Measurements from ENCODE around the gene FAM107B.
A peak's percentile ranks its signal among the peaks of the same experiment; 100 is the strongest.
"Not testable (repeated sequence)": the region's sequence is repeated elsewhere in the genome, so short reads cannot be mapped to it uniquely, and the experiment has no call there.

FAM107B gene

GRCh38 chr10:14731875-14732512 is 42.7 kb downstream of the FAM107B start:
- DNase-seq: peak; percentile 61

GRCh38 chr10:14728346-14728745 is 46.4 kb downstream of the FAM107B start:
- DNase-seq: no peak

GRCh38 chr10:14727924-14728323 is 46.8 kb downstream of the FAM107B start:
- DNase-seq: no peak

GRCh38 chr10:14727465-14727864 is 47.2 kb downstream of the FAM107B start:
- DNase-seq: no peak

- DNase-seq: no peak
Observed at GRCh38 chr10:14724931-14725330, 49.8 kb downstream of the FAM107B start.

DNA sequence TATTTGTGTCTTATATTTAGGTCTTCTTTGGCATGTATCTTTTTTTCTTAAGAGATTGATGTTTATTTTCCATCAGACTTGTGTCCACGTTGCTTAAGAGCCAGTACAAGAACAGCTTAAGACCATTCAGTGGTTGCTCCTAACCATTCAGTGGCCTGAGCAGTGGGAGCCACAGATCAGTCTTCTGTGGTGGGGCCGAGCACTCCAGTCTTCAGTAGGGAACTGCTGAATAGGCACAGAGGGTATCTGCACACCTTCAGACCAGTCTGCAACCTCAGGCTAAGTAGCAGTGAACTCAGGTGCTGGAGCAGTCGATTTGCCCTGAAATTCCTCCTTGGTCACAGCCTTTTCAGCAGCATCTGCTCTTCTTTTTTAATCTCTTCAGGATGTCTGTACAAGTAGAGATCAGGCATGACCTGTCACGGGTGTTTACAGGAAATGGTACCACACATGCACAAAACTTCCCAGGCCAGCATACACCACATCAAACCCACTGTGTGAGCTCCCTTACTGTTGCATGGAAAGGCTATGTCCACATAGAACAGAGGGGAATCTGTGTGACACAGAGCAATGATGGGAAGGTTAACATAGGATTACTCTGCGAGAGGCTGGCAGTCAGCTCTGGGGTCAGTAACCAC is 51.5 kb downstream of the FAM107B start:
- no peak for DNase-seq

- no peak for DNase-seq
Observed at GRCh38 chr10:14717552-14717951, 57.1 kb downstream of the FAM107B start.

- peak; percentile 20 for DNase-seq
Observed at GRCh38 chr10:14712991-14713424, 61.7 kb downstream of the FAM107B start.

GRCh38 chr10:14709344-14709743 is 65.4 kb downstream of the FAM107B start:
- DNase-seq: not testable (repeated sequence)

DNA sequence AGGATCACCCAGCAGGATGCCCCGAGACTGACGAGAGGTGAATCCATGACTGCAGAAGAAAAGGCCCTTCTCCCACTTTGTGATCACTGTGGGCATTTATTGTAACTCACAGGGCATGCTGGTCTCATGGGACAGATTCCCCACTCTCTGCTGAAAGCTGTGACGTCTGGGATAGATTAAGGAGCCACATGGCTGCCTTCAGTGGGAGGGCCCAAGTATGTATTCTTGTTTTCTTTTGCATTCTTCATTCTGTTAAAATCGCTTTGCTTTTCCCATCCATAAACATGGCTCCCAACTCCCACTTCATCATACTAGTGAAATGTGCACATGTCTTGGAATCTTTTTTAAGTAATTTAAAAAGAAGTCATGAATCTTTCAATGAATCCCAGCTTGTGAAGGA is 67.2 kb downstream of the FAM107B start:
- DNase-seq: no peak

DNA sequence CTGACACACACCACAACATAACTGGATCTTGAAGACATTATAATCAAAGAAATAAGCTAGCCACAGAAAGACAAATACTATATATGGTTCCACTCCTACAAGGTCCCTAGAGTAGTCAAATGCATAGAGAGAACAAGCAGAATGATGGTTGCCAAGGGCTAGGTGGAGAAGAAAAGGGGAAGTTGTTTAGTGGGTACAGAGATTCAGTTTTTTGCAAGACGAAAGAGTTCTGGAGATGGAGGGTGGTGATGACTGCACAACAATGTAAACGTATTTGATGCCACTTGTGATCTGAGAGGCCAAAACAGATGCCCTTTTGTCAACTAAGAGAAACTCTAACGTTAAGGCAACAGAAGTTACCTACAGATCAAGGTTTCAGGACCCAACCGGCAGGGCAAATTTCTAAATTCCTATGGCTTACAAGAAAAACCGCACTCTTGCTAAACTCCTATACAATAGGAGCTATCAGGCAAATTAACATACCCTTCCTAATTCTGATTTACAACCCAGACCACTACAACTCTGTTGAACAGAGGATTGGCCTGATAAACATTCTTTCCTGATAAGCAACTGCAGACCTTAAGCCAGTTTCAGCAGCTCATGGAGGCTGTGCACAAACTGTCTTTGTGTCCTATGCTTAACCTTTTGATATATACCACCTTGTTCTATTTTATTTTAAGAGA is 69.0 kb downstream of the FAM107B start:
- DNase-seq: no peak

DNA sequence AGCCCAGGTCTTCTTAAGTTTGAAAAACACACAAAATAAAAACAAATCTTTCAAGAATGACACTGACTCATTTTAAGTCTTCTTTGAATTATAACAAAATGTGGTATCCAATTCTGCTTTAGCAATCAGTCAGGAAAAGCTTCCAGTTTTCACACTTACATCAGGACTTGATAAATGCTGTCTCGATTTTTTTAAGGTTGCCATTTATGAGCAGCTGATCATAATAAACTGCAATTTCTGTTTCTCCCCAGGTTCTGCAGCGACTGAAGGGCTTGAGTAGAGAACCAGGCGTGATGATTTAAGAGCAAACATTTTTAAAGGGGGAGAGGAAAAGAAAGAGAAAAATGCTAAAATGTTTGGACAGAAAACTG is 71.1 kb downstream of the FAM107B start:
- DNase-seq: no peak

DNA sequence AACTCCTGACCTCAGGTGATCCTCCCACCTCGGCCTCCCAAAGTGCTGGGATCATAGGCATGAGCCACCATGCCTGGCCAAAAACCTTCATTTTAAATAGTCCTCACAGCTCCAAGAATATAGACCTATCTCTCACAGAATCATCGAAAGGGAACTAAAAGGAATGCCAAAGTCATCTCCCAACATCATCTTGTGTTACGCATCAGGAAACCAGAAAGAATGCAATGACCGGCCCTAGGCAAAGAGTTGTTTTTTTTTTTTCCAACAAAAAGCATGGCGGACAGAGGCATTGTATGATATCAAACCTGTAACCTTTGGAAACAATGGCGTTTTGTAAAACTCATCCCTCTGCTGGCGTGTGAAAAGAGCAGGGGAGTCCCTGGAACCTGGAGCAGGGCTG is 73.2 kb downstream of the FAM107B start:
- no peak for DNase-seq

- no peak for DNase-seq
Observed at GRCh38 chr10:14700546-14700945, 74.2 kb downstream of the FAM107B start.

DNA sequence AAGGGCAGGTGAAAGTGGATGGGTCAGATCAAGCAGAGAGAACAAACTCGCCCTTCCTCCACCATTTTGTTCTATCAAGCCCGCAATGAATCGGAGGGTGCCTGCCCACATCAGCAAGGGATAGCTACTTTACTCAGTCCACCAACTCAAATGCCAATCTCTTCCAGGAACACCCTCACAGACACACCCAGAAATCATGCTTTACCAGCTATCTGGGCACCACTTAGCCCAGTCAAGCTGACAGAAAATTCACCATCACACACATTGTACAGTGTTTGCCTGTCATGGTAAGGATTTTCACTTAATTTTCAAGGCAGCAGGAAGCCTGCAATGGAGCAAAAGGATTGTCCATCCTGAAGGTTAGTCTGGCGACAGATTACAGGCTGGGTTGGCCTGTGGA is 75.2 kb downstream of the FAM107B start:
- no peak for DNase-seq

DNA sequence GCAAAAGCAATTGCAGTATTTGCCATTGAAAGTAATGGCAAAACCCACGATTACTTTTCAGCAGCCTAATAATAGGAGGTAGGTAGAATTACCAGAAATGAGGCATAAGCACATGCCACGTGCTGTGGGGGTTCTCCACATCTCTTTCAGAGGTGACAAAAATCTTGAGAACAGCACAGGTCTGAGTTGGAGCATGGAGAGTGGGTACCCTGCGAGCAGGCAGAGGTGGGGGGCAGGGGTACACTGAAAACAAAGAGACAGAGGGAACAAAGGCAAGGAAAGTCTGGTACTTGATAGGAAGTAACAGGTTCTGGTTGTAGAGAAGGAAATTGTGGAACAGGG is 75.9 kb downstream of the FAM107B start:
- DNase-seq: no peak

GRCh38 chr10:14698111-14698828 is 76.4 kb downstream of the FAM107B start:
- DNase-seq: no peak

DNA sequence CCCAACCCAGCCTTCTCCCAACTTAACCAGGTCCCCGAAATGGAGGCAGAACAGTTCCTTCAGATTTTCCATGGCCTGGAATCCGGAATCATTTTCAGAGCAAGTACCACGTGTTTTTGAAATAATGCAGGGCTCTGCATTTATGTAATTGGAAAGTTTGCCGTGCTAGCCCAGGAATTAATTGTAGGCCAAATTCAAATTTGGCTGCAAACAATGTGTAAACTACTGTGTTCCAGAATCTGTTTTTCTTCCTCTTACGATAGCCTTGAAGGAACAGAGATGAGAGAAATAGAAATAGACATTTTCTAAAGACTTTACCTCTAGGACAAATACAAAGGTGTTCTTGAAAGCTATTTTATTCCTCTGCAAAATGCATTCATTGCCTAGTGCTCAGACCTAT is 77.4 kb downstream of the FAM107B start:
- no peak for DNase-seq

DNA sequence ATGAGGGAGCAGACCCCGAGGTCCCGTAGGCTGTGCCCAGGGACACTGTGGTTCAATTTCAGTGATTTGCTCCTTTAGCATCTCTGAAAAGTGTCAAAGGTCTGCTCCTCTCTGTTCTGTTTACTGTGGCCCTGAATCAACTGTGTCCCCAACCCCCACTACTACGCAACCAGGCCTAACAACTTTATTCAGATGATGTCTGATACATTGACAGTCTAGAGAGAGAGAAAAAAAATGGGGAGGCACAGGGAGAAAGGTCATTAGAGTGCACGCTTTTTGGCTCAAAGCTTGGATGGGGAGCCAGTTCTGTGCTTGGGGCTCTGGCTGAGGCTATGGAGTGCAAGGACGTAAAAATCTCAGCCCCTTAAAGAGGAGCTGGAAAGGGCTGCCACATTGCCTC is 77.9 kb downstream of the FAM107B start:
- DNase-seq: no peak

- DNase-seq: no peak
Observed at GRCh38 chr10:14695847-14696480, 78.7 kb downstream of the FAM107B start.

GRCh38 chr10:14693891-14694290 is 80.8 kb downstream of the FAM107B start:
- no peak for DNase-seq

DNA sequence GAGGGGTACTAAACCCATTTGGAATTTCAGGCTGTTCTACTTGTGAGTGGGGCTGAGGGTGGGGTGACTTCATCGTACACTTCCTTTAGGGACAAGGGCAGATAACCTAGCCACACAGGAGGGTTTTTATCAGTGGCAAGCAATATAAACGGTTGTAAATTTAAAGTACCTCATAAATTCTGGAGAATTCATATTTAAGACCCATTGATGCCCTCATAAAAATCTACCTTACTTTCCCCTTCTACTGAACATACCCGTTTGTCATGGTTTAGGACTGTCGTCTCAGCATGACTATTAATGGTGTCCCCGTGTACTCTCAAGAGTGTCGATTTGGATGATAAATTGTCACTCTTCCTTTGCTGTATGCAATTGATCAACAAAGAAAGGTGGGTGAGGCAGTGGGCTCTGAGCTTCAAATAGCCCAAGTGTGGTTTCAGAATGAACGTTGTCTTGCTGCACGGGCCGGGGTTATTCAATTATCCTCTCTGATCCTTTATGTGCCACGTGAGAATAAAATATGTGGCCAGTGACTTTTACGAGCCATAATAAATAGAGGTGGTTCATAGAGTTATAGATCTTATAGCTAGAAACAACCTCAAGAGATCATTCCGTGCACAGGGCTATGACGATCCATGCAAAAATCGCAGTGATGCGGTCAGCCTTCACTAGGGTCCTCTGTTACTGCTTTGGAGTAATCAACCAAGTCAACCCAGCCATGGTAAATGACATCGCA is 82.2 kb downstream of the FAM107B start:
- DNase-seq: no peak

- DNase-seq: no peak
Observed at GRCh38 chr10:14691359-14691758, 83.3 kb downstream of the FAM107B start.

All from NCI-H2227 treated with DMSO at 0.1 percent for 48 hours (cell line).